ENCODE data around the gene DYNLT5. TPM values are rescaled to one million over a fixed set of nuclear protein-coding genes. Genes with fewer than 3 reads are reported as not detected.
"Not testable (repeated sequence)": the region's sequence is repeated elsewhere in the genome, so short reads cannot be mapped to it uniquely, and the experiment has no call there.

Gene DYNLT5
- total and polyA plus RNA-seq, 12 donors = 0.89 to 7.0 (median 1.5) TPM

- Histone ChIP-seq H3K27ac (no peak overlapping the region), H3K9me3 (peaks cover 0 to 14% (median 0%) of the 10 kb centered on the region in 11 donors), H3K27me3 (no peaks in the 10 kb centered on the region), H3K4me1 (no peaks in the 10 kb centered on the region), H3K36me3 (no peaks in the 10 kb centered on the region), H3K4me3 (no peak overlapping the region)
- 84 to 86% methylated on average over 6 of the region's 6 CpGs for WGBS, 2 donors
- no peak for DNase-seq
- no peak for ATAC-seq
- intact Hi-C loops (cut with DNase I) = no loop called here
- TF ChIP-seq, protein P1, sequence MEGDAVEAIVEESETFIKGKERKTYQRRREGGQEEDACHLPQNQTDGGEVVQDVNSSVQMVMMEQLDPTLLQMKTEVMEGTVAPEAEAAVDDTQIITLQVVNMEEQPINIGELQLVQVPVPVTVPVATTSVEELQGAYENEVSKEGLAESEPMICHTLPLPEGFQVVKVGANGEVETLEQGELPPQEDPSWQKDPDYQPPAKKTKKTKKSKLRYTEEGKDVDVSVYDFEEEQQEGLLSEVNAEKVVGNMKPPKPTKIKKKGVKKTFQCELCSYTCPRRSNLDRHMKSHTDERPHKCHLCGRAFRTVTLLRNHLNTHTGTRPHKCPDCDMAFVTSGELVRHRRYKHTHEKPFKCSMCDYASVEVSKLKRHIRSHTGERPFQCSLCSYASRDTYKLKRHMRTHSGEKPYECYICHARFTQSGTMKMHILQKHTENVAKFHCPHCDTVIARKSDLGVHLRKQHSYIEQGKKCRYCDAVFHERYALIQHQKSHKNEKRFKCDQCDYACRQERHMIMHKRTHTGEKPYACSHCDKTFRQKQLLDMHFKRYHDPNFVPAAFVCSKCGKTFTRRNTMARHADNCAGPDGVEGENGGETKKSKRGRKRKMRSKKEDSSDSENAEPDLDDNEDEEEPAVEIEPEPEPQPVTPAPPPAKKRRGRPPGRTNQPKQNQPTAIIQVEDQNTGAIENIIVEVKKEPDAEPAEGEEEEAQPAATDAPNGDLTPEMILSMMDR (IDR thresholded peaks at IDR 0.05) = no peak
These were observed 36.1 kb downstream of the DYNLT5 start for GRCh38 chr1:66788231-66788939.

GRCh38 chr1:66791621-66792610 is 39.7 kb downstream of the DYNLT5 start:
- WGBS, 2 donors = 91% methylated on average over 5 of the region's 5 CpGs
- H3K27me3 ChIP-seq = no peaks in the 10 kb centered on the region
- H3K36me3 ChIP-seq = no peaks in the 10 kb centered on the region
- H3K4me3 ChIP-seq = no peak overlapping the region
- intact Hi-C loops (cut with DNase I) = no loop called here
- TF ChIP-seq, protein P1 (IDR thresholded peaks at IDR 0.05) = no peak
- DNase-seq (no peak), ATAC-seq (no peak)
- H3K27ac ChIP-seq = no peak overlapping the region
- H3K4me1 ChIP-seq = no peaks in the 10 kb centered on the region
- H3K9me3 ChIP-seq = no peaks in the 10 kb centered on the region

DNA sequence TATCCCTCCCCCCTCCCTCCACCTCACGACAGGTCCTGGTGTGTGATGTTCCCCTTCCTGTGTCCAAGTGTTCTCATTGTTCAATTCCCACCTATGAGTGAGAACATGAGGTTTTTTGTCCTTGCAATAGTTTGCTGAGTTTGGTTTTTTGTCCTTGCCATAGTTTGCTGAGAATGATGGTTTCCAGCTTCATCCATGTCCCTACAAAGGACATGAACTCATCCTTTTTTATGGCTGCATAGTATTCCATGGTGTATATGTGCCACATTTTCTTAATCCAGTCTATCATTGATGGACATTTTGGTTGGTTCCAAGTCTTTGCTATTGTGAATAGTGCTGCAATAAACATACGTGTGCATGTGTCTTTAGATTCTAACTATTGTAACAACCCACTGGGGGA is 43.6 kb downstream of the DYNLT5 start:
- H3K27ac ChIP-seq; H3K9me3 ChIP-seq; H3K36me3 ChIP-seq; intact Hi-C loops (cut with DNase I); H3K4me1 ChIP-seq; DNase-seq; ATAC-seq; H3K4me3 ChIP-seq; H3K27me3 ChIP-seq: not testable (repeated sequence)
- 90 to 97% methylated on average over 2 of the region's 2 CpGs for WGBS, 2 donors

GRCh38 chr1:66809245-66809644 is 57.0 kb downstream of the DYNLT5 start:
- DNase-seq = no peak
- Histone ChIP-seq H3K27ac (no peak overlapping the region), H3K4me3 (no peak overlapping the region), H3K27me3 (no peaks in the 10 kb centered on the region), H3K4me1 (no peaks in the 10 kb centered on the region), H3K9me3 (no peaks in the 10 kb centered on the region), H3K36me3 (no peaks in the 10 kb centered on the region)
- intact Hi-C loops (cut with DNase I) = no loop called here
- no peak for ATAC-seq
- 89 to 91% methylated on average over 1 of the region's 1 CpG for WGBS, 2 donors
- TF ChIP-seq, protein P1 (IDR thresholded peaks at IDR 0.05) = no peak

Measured in heart right ventricle (tissue), 16 donors.